AG20443 (cell line): ENCODE measurements around the gene HOXB2.
"Not testable (repeated sequence)": the region's sequence is repeated elsewhere in the genome, so short reads cannot be mapped to it uniquely, and the experiment has no call there.

Experiments
- DNase-seq: peaks from one replicate; pipeline ENCODE4 v3.0.0; 2012; ENCODE audit warnings: low spot score, mixed read lengths

Gene HOXB2

DNA sequence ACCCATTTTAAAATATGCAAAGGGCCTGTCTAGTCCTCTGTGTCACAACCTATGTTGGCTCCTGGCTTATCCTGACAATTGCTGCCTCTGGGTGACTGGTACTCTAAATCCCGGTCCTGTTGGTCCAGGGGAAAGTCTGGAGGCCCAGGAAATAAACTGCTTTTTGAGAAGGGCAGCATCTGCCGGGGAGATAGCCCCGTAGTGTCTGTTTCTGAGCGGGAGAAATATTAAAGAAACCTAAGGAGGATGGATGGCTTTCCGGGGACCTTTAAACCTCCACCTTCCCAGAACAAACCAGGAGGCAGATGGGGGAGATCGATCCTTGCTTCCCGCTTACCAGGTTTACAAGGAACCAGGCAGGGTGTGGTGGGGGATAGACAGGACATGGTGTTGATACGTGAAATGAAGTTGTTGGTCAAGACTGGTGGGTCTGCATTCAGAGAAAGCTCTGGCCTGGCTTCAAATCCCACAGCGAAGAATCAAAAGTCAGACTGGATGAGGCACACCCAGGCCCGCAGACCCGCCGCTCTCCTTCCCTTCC, 3.8 kb downstream of the HOXB2 start:
- no peak for DNase-seq

- no peak for DNase-seq
These were observed 4.7 kb downstream of the HOXB2 start for GRCh38 chr17:48540213-48540612.

DNA sequence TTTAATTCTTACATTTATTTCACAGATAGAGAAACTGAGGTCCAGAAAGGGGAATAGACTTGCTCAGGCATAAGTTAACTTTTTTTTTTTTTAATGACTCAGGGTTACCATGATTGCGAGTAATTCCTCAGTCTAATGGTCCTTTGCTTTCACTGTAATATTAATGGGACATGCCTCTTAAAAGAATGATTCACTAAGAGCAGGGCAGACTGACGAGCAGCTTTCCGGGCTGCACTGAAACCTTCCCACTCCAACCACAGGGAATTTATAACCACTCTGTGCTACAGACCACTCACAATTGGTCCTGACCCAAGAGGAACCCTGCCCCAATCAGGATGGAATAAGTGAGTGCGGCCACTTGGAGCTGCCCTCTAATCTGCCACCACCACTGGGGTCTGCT, 5.7 kb downstream of the HOXB2 start:
- DNase-seq: peak; percentile 68

DNA sequence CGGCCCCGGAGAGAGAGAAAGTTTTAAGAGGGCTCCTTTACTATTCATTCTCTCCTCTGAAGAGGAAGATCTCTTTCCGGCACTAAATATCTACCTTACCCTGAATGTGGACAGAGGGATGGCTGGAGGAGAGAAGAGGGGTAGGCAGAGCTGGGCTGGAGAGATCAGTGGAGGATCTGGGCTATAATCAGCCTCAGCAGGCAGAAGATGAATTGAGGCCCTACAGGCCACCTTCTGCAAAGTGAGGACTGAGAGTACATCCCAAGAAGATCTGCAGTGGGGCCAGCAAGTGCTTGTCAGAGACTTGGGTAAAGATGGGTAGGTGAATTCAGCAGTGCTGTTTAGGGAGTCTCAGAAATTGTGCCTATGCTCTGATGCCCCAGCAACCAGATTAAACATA, 7.6 kb downstream of the HOXB2 start:
- no peak for DNase-seq

DNA sequence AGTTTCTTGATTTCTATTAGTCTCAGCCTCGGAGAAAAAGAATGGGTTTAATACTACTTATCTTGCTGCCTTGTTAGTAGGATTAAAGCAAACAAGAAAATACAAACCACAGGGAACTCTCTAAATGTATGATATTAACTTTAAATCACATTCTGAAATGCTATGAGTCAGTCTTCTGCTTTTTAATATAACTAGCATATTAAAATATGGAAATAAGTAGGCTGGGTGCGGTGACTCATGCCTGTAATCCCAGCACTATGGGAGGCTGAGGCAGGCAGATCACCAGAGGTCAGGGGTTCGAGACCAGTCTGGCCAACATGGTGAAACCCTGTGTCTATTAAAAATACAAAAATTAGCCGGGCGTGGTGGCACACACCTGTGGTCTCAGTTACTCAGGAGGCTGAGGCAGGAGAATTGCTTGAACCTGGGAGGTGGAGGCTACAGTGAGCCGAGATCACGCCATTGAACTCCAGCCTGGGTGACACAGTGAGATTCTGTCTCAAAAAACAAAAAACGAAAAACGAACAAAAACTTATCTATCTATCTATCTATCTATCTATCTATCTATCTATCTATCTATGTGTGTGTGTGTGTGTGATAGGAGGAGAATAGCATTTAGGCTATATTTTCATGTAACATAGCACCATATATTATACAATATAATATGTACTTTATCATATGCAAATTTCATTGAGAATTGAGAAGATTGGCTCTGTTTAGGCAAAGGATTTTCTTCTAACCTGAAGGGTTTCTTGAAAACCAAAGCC, 8.9 kb downstream of the HOXB2 start:
- not testable (repeated sequence) for DNase-seq

DNA sequence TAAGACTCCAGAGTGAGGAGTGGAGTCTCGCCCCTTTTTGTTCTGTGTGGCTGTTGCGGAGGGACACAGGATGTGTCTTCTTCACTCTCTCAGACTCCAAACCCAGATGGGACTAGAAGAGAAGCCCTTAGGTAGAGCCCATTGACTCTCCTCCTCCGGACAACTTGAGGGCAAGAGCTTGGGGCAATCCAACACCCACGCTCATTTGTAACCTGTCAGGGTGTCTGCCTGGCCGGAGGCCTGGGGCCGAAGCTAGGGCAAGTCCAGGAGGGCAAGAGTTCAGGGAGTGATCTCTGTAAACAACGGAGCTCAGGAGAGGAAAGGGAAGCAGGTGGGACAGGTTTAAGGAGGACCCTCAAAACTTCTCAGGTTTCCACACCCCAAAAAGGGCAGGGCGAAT, 12.6 kb downstream of the HOXB2 start:
- no peak for DNase-seq

GRCh38 chr17:48530887-48531272, 14.0 kb downstream of the HOXB2 start, which contains the start of gene HOXB1:
Gene HOXB1 (minus strand): TSS chr17:48531011. CDS start chr17:48530904, 107 bp downstream.
- DNase-seq: no peak

DNA sequence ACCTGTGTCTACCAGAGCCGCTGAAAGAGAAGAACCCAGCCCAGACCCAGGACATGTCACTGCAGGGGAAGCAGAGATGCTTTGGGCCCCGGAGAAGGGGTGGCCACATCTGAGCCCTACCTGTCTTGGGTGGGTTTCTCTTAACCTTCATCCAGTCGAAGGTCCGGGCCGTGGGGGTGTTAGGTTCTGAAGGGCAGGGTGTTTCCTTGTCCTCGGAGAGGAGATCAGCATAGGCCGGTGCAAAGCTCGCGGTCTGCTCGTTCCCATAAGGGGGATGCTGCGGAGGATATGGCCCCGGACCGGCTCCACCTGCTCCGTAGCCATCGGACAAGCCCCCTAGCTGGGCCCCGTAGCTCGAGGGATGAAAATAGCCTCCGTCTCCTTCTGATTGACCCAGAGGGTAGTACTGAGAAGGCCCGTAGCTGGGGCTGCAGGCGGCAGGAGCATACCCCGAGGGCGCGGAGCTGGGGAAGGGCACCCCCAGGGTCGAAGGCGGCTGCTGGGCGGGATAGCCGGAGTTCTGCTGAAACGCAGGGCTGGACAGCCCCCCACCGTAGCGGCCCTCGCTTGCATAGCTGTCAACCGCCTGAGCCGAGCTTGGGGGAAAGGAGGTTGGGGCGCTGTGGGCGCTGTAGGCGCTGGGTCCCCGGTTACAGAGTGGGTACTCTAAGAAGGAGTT, 14.6 kb downstream of the HOXB2 start:
- no peak for DNase-seq

- no peak for DNase-seq
These were observed 15.3 kb downstream of the HOXB2 start for GRCh38 chr17:48529683-48530009.

GRCh38 chr17:48528936-48529682, 15.8 kb downstream of the HOXB2 start:
- no peak for DNase-seq

GRCh38 chr17:48528153-48528935, 16.6 kb downstream of the HOXB2 start:
- DNase-seq: no peak

GRCh38 chr17:48527547-48527932, 17.4 kb downstream of the HOXB2 start:
- no peak for DNase-seq

DNA sequence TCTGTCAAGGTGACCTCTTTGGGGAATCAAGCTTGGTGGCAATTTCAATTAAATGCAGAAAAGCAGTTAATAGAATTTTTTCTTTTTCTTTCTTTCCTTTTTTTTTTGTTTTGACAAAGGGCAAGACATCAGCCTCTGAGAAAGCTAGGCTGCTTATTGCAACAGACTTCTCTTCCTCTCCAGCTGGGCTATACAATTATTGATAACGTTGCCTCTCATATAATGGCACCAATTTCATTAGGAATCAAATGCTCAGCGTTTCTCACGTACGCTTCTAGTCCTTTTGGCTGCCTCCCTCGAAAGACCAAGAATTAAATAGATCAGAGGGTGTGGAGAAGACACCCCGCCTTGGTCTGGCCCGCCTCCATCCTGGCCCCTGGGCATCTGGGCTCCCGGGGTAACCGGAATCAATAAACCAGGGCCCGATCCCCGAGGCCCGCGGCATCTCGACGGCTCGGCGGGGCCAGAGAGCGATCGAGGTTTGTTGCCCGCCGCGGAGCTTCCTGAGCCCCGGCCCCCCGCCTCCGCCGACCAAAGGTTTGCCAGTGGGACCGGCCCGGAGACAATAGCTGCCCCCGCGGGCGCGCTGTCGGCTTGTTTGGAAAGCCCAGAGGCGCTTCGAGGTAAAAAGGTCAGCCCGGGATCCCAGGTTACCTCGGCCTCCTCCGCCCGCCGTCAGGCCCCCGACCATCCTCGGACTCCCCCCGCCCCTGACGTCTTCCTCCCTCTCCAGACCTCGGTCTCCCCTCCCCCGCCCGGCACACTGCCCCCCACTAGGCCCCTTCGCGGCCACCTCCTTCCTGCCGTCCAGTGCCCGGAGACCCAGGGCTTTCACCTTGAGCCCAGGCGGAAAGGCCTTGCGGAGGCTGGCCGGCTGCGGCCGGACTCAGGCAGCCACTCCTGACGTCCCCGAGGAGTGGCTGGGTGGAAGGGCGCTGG, 18.0 kb downstream of the HOXB2 start:
- DNase-seq: no peak

DNA sequence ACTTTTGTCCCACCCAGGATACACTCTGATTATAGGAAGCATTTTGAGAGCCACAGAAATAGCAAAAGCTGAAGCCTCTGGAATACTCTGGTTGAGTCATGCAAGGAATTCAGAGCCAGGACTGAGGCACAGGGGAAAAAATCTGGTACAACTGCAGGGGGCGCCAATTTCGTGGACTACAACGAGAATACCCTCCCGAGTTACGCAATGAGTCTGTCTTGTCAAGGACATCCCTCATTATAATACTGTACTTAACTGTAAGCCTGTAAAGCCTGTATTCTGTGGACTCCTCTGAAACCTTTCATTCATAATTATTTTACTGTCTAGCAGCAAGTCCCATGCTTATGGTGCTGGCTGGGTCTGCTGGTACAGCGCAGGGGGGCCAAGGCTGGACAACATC, 21.9 kb downstream of the HOXB2 start:
- no peak for DNase-seq

GRCh38 chr17:48522031-48522653, 22.8 kb downstream of the HOXB2 start:
- DNase-seq: no peak

- peak; percentile 47 for DNase-seq
These were observed 24.3 kb downstream of the HOXB2 start for GRCh38 chr17:48520631-48521079.

GRCh38 chr17:48519427-48519826, 25.5 kb downstream of the HOXB2 start:
- DNase-seq: no peak

DNA sequence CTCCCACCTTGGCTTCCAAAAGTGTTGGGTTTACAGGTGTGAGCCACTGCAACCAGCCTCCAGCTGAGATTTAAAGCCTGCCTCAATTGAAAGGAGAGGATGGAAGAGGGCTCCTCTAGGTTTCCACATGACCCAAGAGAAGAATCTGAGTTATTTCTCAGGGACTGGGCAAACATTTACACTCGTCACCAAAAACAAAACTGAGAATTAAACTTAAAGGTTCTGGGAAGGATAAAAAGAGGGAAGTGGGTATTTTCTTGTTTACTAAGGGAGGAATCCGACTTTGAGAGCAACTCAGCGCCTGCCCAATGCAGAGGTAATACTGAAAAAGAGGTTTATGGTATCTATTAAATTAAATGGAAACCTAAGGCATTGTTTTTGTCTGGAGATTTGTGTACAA, 27.4 kb downstream of the HOXB2 start:
- DNase-seq: no peak

DNA sequence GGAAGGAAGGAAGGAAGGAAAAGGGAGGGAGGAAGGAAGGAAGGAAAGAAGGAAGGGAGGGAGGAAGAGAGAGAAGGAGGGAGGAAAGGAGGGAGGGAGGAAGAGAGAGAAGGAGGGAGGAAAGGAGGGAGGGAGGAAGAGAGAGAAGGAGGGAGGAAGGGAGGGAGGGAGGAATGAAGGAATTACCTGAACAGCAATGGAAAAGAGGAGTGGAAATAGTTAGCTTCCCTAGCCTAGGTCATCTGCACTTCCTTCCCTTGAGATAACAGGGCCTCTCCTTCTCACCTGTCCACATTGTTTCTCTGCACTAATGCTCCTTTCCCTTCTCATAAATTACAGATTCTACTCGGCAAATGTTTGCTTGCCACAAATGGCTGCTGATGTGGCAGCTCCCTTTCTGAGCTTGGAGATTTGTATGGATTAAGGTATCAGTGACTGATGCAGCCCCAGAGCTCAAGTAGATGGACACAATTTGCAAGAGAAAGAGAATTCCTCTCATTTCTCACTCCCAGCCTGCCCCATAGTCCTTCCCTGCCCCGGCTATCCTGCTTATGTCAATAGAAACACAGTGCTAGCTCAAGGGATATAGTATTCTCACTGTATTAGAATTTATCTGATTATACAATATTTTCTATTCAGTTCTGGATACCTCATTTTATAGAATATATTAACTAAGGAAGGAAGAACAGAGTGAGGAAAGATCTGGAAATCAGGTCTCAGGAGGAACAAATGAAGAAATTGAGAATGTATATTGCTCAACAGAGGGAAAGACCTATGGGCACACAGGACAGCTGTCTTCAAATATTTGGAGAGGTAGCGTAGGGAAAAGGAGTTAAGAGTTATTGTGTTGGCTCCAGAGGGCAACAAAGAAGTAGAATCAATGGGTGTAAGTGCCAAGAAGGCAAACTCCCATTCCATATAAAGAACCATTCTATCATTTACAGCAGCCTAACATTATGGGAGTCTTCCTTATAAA, 28.7 kb downstream of the HOXB2 start:
- DNase-seq: no peak
